NCI-H774 (cell line): ENCODE results near the gene DMRTA2.
"Not testable (repeated sequence)": the region's sequence is repeated elsewhere in the genome, so short reads cannot be mapped to it uniquely, and the experiment has no call there.

Source experiments
- DNase-seq: peaks from one replicate; lab custom pipeline; 2025; lab: John Stamatoyannopoulos, UW

The DMRTA2 gene

GRCh38 chr1:50381551-50381950, 41.7 kb downstream of the DMRTA2 start:
- DNase-seq, result not testable (repeated sequence)

- no peak for DNase-seq
Measured at GRCh38 chr1:50378770-50379169, 44.5 kb downstream of the DMRTA2 start.

- no peak for DNase-seq
Measured at GRCh38 chr1:50373532-50373931, 49.7 kb downstream of the DMRTA2 start.

- no peak for DNase-seq
Measured at GRCh38 chr1:50371749-50372148, 51.5 kb downstream of the DMRTA2 start.

DNA sequence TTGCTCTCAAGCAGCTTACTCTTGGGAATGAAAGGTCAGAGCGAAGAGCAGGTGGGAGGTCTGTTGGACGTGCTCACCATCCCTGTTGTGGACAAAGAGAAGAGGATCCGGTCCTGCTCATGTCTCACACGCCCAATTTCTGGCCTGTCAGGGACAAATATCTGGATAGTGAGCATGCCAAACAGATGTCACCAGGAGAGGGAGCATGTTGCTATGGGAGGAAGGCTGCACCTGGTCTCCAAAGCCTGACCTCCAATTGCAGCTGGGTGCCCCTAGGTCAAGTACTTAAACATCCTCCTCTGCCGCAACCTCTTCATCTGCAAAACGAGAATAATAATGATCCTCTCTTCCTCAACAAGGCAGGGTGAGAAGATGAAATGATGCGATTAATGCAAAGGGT, 53.4 kb downstream of the DMRTA2 start:
- DNase-seq, result peak; percentile 58

- DNase-seq, result no peak
Measured at GRCh38 chr1:50369008-50369634, 54.1 kb downstream of the DMRTA2 start.

DNA sequence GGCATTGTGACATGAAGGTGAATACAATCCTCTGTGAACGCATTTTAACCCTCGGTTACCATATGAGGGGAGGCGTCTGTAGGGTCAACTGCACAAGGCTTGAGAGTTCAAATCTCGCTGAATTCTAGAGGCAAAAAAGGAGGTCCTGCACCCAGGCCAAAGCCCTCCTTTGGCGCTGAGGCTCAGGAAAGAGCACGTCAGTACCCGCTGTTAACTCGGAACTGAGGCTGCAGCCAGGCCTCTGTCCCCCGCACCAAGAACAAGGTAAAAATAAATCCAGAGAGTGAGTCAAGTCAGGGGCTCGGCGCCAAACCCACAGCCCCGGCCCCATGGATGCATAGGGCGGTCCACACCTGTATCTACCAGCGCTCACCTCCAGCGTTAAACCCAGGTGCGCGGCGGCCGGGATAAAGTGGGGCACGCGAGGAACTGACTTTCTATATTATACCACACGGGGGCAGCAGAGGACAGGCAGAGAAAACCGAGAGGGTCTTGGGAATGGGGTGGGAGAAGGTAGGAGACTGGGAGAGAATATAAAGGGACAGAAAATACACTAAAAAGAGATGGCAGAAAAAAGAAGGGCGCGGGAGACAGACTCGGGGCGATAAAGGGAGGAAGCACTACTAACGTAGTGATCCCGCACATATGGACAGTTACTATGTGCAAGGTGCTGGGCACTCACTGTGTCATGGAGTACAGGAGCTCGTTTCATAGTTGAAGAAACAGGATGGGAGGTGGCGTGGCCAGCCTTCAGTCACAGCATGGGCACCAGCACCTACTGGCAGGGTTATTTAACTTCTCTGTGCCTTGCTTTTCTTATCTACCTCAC, 54.9 kb downstream of the DMRTA2 start:
- DNase-seq, result peak; percentile 43
